Measurements from ENCODE around the gene SIPA1L3.

SIPA1L3 gene

GRCh38 chr19:38111898-38112297, 204.9 kb downstream of the SIPA1L3 start:
- no peaks in the 10 kb centered on the region for H3K9me3 ChIP-seq (ENCODE audit: control insufficient read depth in 1 of 2, low read length in 2 of 2)
- no peaks in the 10 kb centered on the region for H3K4me1 ChIP-seq (ENCODE audit: control insufficient read depth in 1 of 2, insufficient read depth in 2 of 2, low read length in 2 of 2)
- H3K27me3 ChIP-seq (ENCODE audit: low read depth, low read length) = no peaks in the 10 kb centered on the region
- no peak overlapping the region for H3K4me3 ChIP-seq (ENCODE audit: low read depth in 1 of 2, low read length in 2 of 2)
- H3K27ac ChIP-seq (ENCODE audit: low read length) = no peak overlapping the region
- H3K36me3 ChIP-seq (ENCODE audit: control insufficient read depth in 1 of 2, insufficient read depth in 2 of 2, low read length in 2 of 2) = peaks cover 19 to 46% of the 10 kb centered on the region in 2 donors

GRCh38 chr19:38114651-38115050, 207.6 kb downstream of the SIPA1L3 start:
- no peak overlapping the region for H3K4me3 ChIP-seq (ENCODE audit: low read depth in 1 of 2, low read length in 2 of 2)
- H3K4me1 ChIP-seq (ENCODE audit: control insufficient read depth in 1 of 2, insufficient read depth in 2 of 2, low read length in 2 of 2) = no peaks in the 10 kb centered on the region
- peaks cover 25 to 57% of the 10 kb centered on the region in 2 donors for H3K36me3 ChIP-seq (ENCODE audit: control insufficient read depth in 1 of 2, insufficient read depth in 2 of 2, low read length in 2 of 2)
- H3K27ac ChIP-seq (ENCODE audit: low read length) = no peak overlapping the region
- H3K9me3 ChIP-seq (ENCODE audit: control insufficient read depth in 1 of 2, low read length in 2 of 2) = peaks cover 0 to 2% of the 10 kb centered on the region in 2 donors
- H3K27me3 ChIP-seq (ENCODE audit: low read depth, low read length) = no peaks in the 10 kb centered on the region

GRCh38 chr19:38115271-38115802, 208.3 kb downstream of the SIPA1L3 start:
- Histone ChIP-seq H3K4me1 (ENCODE audit: control insufficient read depth in 1 of 2, insufficient read depth in 2 of 2, low read length in 2 of 2) (no peaks in the 10 kb centered on the region), H3K27me3 (ENCODE audit: low read depth, low read length) (no peaks in the 10 kb centered on the region), H3K4me3 (ENCODE audit: low read depth in 1 of 2, low read length in 2 of 2) (no peak overlapping the region), H3K9me3 (ENCODE audit: control insufficient read depth in 1 of 2, low read length in 2 of 2) (peaks cover 0 to 5% of the 10 kb centered on the region in 2 donors), H3K36me3 (ENCODE audit: control insufficient read depth in 1 of 2, insufficient read depth in 2 of 2, low read length in 2 of 2) (peaks cover 25 to 61% of the 10 kb centered on the region in 2 donors), H3K27ac (ENCODE audit: low read length) (no peak overlapping the region)

DNA sequence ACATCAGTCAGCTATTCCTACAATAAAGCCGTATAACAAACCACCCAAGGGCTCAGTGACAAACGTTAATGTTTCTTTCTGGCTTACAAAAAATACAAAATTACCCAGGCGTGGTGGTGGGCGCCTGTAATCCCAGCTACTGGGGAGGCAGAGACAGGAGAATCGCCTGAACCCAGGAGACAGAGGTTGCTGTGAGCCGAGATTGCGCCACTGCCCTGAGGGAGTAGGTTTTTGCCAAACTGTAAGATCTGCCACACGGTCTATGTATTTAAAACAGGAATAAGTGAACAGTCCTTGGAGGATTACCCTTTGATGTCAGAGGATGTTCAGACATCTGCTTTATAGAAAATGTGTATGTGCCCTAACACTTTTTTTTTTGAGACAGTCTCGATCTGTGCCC, 211.2 kb downstream of the SIPA1L3 start:
- peaks cover 0 to 9% of the 10 kb centered on the region in 2 donors for H3K9me3 ChIP-seq (ENCODE audit: control insufficient read depth in 1 of 2, low read length in 2 of 2)
- H3K27ac ChIP-seq (ENCODE audit: low read length) = no peak overlapping the region
- H3K4me3 ChIP-seq (ENCODE audit: low read depth in 1 of 2, low read length in 2 of 2) = no peak overlapping the region
- H3K27me3 ChIP-seq (ENCODE audit: low read depth, low read length) = no peaks in the 10 kb centered on the region
- peaks cover 18 to 53% of the 10 kb centered on the region in 2 donors for H3K36me3 ChIP-seq (ENCODE audit: control insufficient read depth in 1 of 2, insufficient read depth in 2 of 2, low read length in 2 of 2)
- H3K4me1 ChIP-seq (ENCODE audit: control insufficient read depth in 1 of 2, insufficient read depth in 2 of 2, low read length in 2 of 2) = no peaks in the 10 kb centered on the region

DNA sequence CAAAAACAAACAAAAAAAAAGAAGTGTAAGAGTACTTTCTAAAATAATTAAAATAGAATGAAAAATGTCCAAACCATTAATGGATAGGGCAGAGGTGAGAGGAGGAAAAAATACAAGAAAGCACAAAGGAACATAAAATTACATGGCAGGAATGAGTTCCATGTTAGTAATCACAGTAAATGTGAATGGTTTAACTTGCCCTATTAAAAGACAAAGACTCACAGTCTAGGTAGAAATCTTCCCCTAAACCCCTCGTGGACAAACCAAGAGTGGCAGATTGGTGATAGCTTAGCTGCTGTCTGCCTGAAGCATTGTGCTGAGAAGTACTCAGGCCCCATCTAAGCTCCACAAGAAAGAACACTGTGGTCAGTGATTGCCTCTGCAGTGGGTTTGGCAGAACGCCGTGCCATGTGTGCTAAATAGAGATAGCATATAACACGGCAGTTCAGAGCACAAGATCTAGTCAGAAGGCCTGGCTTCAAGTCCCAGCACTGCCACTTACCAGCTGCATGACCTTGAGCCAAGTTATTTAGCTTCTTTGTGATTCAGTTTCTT, 213.5 kb downstream of the SIPA1L3 start:
- Histone ChIP-seq H3K27me3 (ENCODE audit: low read depth, low read length) (no peaks in the 10 kb centered on the region), H3K9me3 (ENCODE audit: control insufficient read depth in 1 of 2, low read length in 2 of 2) (peaks cover 0 to 9% of the 10 kb centered on the region in 2 donors), H3K36me3 (ENCODE audit: control insufficient read depth in 1 of 2, insufficient read depth in 2 of 2, low read length in 2 of 2) (peaks cover 21 to 44% of the 10 kb centered on the region in 2 donors), H3K4me1 (ENCODE audit: control insufficient read depth in 1 of 2, insufficient read depth in 2 of 2, low read length in 2 of 2) (no peaks in the 10 kb centered on the region), H3K4me3 (ENCODE audit: low read depth in 1 of 2, low read length in 2 of 2) (no peak overlapping the region), H3K27ac (ENCODE audit: low read length) (no peak overlapping the region)

DNA sequence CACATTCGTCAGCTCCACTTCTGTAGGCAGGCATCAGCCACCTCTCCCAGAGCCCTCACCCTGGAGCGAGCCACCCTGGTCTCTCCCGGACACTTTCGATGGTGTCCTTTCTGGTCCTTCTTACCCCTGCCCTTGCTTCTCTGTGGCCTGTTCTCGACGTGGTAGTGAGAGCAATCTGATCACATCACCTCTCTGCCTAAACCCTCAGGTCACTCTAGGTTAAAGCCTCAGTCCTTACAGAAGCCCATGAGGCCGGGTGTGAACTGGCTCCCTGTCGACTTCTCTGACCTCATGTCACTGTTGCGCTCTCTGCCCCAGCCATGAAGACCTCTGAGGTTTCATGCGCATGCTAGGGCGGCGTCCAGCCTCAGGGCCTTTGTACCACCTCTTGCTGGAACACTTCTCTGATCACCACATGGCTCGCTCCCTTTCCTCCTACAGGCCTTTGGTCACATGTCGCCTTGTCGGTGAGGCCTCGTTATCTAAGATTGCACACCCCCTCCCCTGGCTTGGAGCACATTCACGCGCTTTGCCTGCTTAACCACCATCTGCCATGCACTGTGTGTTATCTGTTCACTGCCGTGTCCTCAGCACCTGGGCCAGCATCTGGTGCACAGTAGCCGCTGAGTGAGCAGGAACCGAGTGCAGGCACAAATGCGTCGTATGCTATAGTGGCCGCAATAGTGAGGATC, 215.5 kb downstream of the SIPA1L3 start:
- peaks cover 22 to 39% of the 10 kb centered on the region in 2 donors for H3K36me3 ChIP-seq (ENCODE audit: control insufficient read depth in 1 of 2, insufficient read depth in 2 of 2, low read length in 2 of 2)
- no peaks in the 10 kb centered on the region for H3K4me1 ChIP-seq (ENCODE audit: control insufficient read depth in 1 of 2, insufficient read depth in 2 of 2, low read length in 2 of 2)
- no peak overlapping the region for H3K4me3 ChIP-seq (ENCODE audit: low read depth in 1 of 2, low read length in 2 of 2)
- peaks cover 0 to 9% of the 10 kb centered on the region in 2 donors for H3K9me3 ChIP-seq (ENCODE audit: control insufficient read depth in 1 of 2, low read length in 2 of 2)
- no peaks in the 10 kb centered on the region for H3K27me3 ChIP-seq (ENCODE audit: low read depth, low read length)
- no peak overlapping the region for H3K27ac ChIP-seq (ENCODE audit: low read length)

DNA sequence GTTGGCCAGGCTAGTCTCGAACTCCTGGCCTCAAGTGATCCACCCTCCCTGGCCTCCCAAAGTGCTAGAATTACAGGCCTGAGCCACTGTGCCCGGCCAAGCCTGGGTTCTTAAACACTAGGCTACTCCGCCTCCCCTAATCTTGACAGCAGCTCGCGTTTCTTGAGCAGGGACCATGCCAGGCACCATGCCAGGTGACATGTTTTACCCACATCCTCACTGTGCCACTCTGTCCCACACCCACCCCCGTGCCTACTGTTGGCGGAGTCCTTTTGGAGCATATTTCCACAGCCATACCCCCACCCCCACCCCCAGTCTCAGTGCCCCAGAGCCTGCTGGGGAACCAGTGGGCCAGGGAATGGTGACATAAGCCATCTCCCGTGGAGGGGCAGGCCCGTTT, 218.2 kb downstream of the SIPA1L3 start:
- peaks cover 0 to 3% of the 10 kb centered on the region in 2 donors for H3K9me3 ChIP-seq (ENCODE audit: control insufficient read depth in 1 of 2, low read length in 2 of 2)
- no peak overlapping the region for H3K27ac ChIP-seq (ENCODE audit: low read length)
- no peaks in the 10 kb centered on the region for H3K27me3 ChIP-seq (ENCODE audit: low read depth, low read length)
- no peak overlapping the region for H3K4me3 ChIP-seq (ENCODE audit: low read depth in 1 of 2, low read length in 2 of 2)
- H3K36me3 ChIP-seq (ENCODE audit: control insufficient read depth in 1 of 2, insufficient read depth in 2 of 2, low read length in 2 of 2) = peaks cover 11 to 24% of the 10 kb centered on the region in 2 donors
- no peaks in the 10 kb centered on the region for H3K4me1 ChIP-seq (ENCODE audit: control insufficient read depth in 1 of 2, insufficient read depth in 2 of 2, low read length in 2 of 2)

- Histone ChIP-seq H3K36me3 (ENCODE audit: control insufficient read depth in 1 of 2, insufficient read depth in 2 of 2, low read length in 2 of 2) (peaks cover 5 to 24% of the 10 kb centered on the region in 2 donors), H3K4me1 (ENCODE audit: control insufficient read depth in 1 of 2, insufficient read depth in 2 of 2, low read length in 2 of 2) (no peaks in the 10 kb centered on the region), H3K27me3 (ENCODE audit: low read depth, low read length) (no peaks in the 10 kb centered on the region), H3K9me3 (ENCODE audit: control insufficient read depth in 1 of 2, low read length in 2 of 2) (no peaks in the 10 kb centered on the region), H3K27ac (ENCODE audit: low read length) (no peak overlapping the region), H3K4me3 (ENCODE audit: low read depth in 1 of 2, low read length in 2 of 2) (no peak overlapping the region)
Observed at GRCh38 chr19:38130399-38130798, 223.4 kb downstream of the SIPA1L3 start.

GRCh38 chr19:38132781-38133180, 225.8 kb downstream of the SIPA1L3 start:
- no peak overlapping the region for H3K4me3 ChIP-seq (ENCODE audit: low read depth in 1 of 2, low read length in 2 of 2)
- H3K27ac ChIP-seq (ENCODE audit: low read length) = no peak overlapping the region
- no peaks in the 10 kb centered on the region for H3K27me3 ChIP-seq (ENCODE audit: low read depth, low read length)

GRCh38 chr19:38133319-38133718, 226.3 kb downstream of the SIPA1L3 start:
- H3K4me1 ChIP-seq (ENCODE audit: control insufficient read depth in 1 of 2, insufficient read depth in 2 of 2, low read length in 2 of 2) = no peaks in the 10 kb centered on the region
- H3K4me3 ChIP-seq (ENCODE audit: low read depth in 1 of 2, low read length in 2 of 2) = no peak overlapping the region
- peaks cover 3 to 21% of the 10 kb centered on the region in 2 donors for H3K36me3 ChIP-seq (ENCODE audit: control insufficient read depth in 1 of 2, insufficient read depth in 2 of 2, low read length in 2 of 2)
- no peaks in the 10 kb centered on the region for H3K9me3 ChIP-seq (ENCODE audit: control insufficient read depth in 1 of 2, low read length in 2 of 2)
- H3K27me3 ChIP-seq (ENCODE audit: low read depth, low read length) = no peaks in the 10 kb centered on the region
- H3K27ac ChIP-seq (ENCODE audit: low read length) = no peak overlapping the region

More at GRCh38 chr19:38132781-38133180, 225.8 kb downstream of the SIPA1L3 start:
- Histone ChIP-seq H3K36me3 (ENCODE audit: control insufficient read depth in 1 of 2, insufficient read depth in 2 of 2, low read length in 2 of 2) (peaks cover 3 to 24% of the 10 kb centered on the region in 2 donors), H3K4me1 (ENCODE audit: control insufficient read depth in 1 of 2, insufficient read depth in 2 of 2, low read length in 2 of 2) (no peaks in the 10 kb centered on the region), H3K9me3 (ENCODE audit: control insufficient read depth in 1 of 2, low read length in 2 of 2) (no peaks in the 10 kb centered on the region)

GRCh38 chr19:38134540-38135149, 227.6 kb downstream of the SIPA1L3 start:
- Histone ChIP-seq H3K27ac (ENCODE audit: low read length) (no peak overlapping the region), H3K4me3 (ENCODE audit: low read depth in 1 of 2, low read length in 2 of 2) (no peak overlapping the region), H3K27me3 (ENCODE audit: low read depth, low read length) (no peaks in the 10 kb centered on the region), H3K36me3 (ENCODE audit: control insufficient read depth in 1 of 2, insufficient read depth in 2 of 2, low read length in 2 of 2) (peaks cover 3 to 19% of the 10 kb centered on the region in 2 donors), H3K9me3 (ENCODE audit: control insufficient read depth in 1 of 2, low read length in 2 of 2) (no peaks in the 10 kb centered on the region), H3K4me1 (ENCODE audit: control insufficient read depth in 1 of 2, insufficient read depth in 2 of 2, low read length in 2 of 2) (no peaks in the 10 kb centered on the region)

All from muscle layer of duodenum (tissue), 2 donors.